B cell (primary cell): ENCODE measurements around the gene ZSCAN9. TPM values are rescaled to one million over a fixed set of nuclear protein-coding genes. Genes with fewer than 3 reads are reported as not detected.

ENCODE experiments used
- ATAC-seq: fragments of 200-7000 bp; cut with Tn5 transposase; one replicate; pipeline ENCODE4 v1.10.0; 2021; ENCODE audit warnings: low read depth, mild to moderate bottlenecking, moderate number of reproducible peaks, moderate library complexity
- CTCF ChIA-PET: fragments of 350-600 bp; sonication (Branson Sonifier 250); formaldehyde crosslinking; loops from one replicate; lab custom pipeline; 2021; ENCODE audit warnings: antibody characterized with exemption, inconsistent platforms; lab: Charles Lee
- POLR2A ChIA-PET: fragments of 350-600 bp; sonication (Branson Sonifier 250); formaldehyde crosslinking; loops from one replicate; lab custom pipeline; 2021; ENCODE audit warnings: antibody characterized with exemption; lab: Charles Lee
- DNase-seq: peaks from one replicate; pipeline ENCODE4 v3.0.0; 2013
- H2AFZ ChIP-seq: 2 replicates; pipeline ENCODE4 v1.6.1; 2012; ENCODE audit warnings: mild to moderate bottlenecking, low read depth, low read length; ENCODE audit not compliant: insufficient read depth, poor library complexity, severe bottlenecking
- H3K27ac ChIP-seq, 2 donors: 1 replicate in 1 of 2; 2 replicates in 1 of 2; pipeline ENCODE4 v1.5.1; 2012 to 2013; ENCODE audit warnings: low read length in 2 of 2, mild to moderate bottlenecking in 2 of 2, moderate library complexity in 1 of 2
- H3K27me3 ChIP-seq, 4 experiments: fragments of 200-600 bp in 1 of 4; sonication (generic) in 1 of 4; replicated peaks in 1 of 4; 1 replicate in 2 of 4; 2 replicates in 2 of 4; pipeline versions ENCODE4 v1.6.1 to v1.7.0; 2013 to 2016; ENCODE audit warnings: low read length in 3 of 4, mild to moderate bottlenecking in 2 of 4, mixed read lengths in 1 of 4, moderate library complexity in 1 of 4; ENCODE audit not compliant: insufficient read depth in 4 of 4, control insufficient read depth in 3 of 4; ENCODE audit errors: control extremely low read depth in 1 of 4
- H3K36me3 ChIP-seq, 2 experiments: replicated peaks in 1 of 2; 1 replicate in 1 of 2; 2 replicates in 1 of 2; pipeline versions ENCODE4 v1.6.1 to v1.7.1; 2013; ENCODE audit warnings: low read length in 1 of 2; ENCODE audit not compliant: insufficient read depth in 2 of 2, control insufficient read depth in 1 of 2; ENCODE audit errors: control extremely low read depth in 1 of 2, extremely low read depth in 1 of 2
- H3K4me1 ChIP-seq, 2 donors: fragments of 200-600 bp in 1 of 2; sonication (generic) in 1 of 2; 1 replicate in 1 of 2; 2 replicates in 1 of 2; pipeline versions ENCODE4 v1.5.1 to v1.6.1; 2013 to 2017; ENCODE audit warnings: low read length in 2 of 2; ENCODE audit not compliant: control insufficient read depth in 2 of 2, insufficient read depth in 2 of 2
- H3K4me2 ChIP-seq: replicated peaks from 2 replicates; pipeline ENCODE3; 2012; ENCODE audit warnings: mild to moderate bottlenecking, low read depth, low read length; ENCODE audit not compliant: poor library complexity, severe bottlenecking
- H3K4me3 ChIP-seq, 5 experiments: fragments of 200-600 bp in 1 of 5; sonication (generic) in 1 of 5; 1 replicate in 3 of 5; 2 replicates in 2 of 5; pipeline versions ENCODE4 v1.5.1 to v1.7.0; 2011 to 2016; ENCODE audit warnings: low read length in 4 of 5, mild to moderate bottlenecking in 4 of 5, low read depth in 2 of 5, control low read depth in 1 of 5, moderate library complexity in 1 of 5; ENCODE audit not compliant: insufficient read depth in 1 of 5; ENCODE audit errors: control extremely low read depth in 1 of 5, extremely low read depth in 1 of 5
- H3K79me2 ChIP-seq: fragments of 200-600 bp; sonication (generic); one replicate; pipeline ENCODE4 v1.6.0; 2016; ENCODE audit warnings: low read length; ENCODE audit not compliant: control insufficient read depth, insufficient read depth
- H3K9ac ChIP-seq: fragments of 200-600 bp; sonication (generic); 2 replicates; pipeline ENCODE4 v1.6.1; 2017; ENCODE audit warnings: mild to moderate bottlenecking, low read length, moderate library complexity
- H3K9me3 ChIP-seq, 3 donors: one replicate each; pipeline versions ENCODE4 v1.6.1 to v1.7.1; 2013; ENCODE audit warnings: low read length in 2 of 3; ENCODE audit not compliant: control insufficient read depth in 2 of 3, insufficient read depth in 1 of 3; ENCODE audit errors: control extremely low read depth in 1 of 3
- H4K20me1 ChIP-seq: 2 replicates; pipeline ENCODE4 v1.6.0; 2012; ENCODE audit warnings: mild to moderate bottlenecking, low read length; ENCODE audit not compliant: insufficient read depth, control insufficient read depth, poor library complexity, severe bottlenecking
- H3K27ac Mint-ChIP-seq: one replicate; pipeline ENCODE4 v1.8.0; 2021; ENCODE audit warnings: mixed read lengths
- H3K27me3 Mint-ChIP-seq: one replicate; pipeline ENCODE4 v1.8.0; 2021; ENCODE audit warnings: mixed read lengths
- H3K4me1 Mint-ChIP-seq: one replicate; pipeline ENCODE4 v1.8.0; 2021; ENCODE audit warnings: mixed read lengths
- H3K4me3 Mint-ChIP-seq: one replicate; pipeline ENCODE4 v1.8.0; 2021; ENCODE audit warnings: mixed read lengths
- H3K9me3 Mint-ChIP-seq: one replicate; pipeline ENCODE4 v1.8.0; 2022; ENCODE audit warnings: mixed read lengths; ENCODE audit not compliant: insufficient read depth
- CTCF ChIP-seq: fragments of 200-600 bp; IDR thresholded peaks from one replicate; pipeline ENCODE4 v1.8.0; 2022; ENCODE audit warnings: antibody characterized with exemption, mild to moderate bottlenecking
- EZH2 ChIP-seq: IDR thresholded peaks from 2 replicates; pipeline ENCODE4 v1.6.1; 2012; ENCODE audit warnings: borderline replicate concordance, low read depth, mild to moderate bottlenecking, moderate library complexity, low read length; ENCODE audit not compliant: insufficient read depth, poor library complexity, severe bottlenecking
- WGBS: methylation state at CpG from one replicate; pipeline ENCODE4 v1.1.5; 2013; ENCODE audit warnings: missing lambda C conversion rate; ENCODE audit not compliant: insufficient coverage; 5-methylcytosine and 5-hydroxymethylcytosine counted together
- intact Hi-C: fragments of 100-400 bp; cut with micrococcal nuclease; formaldehyde crosslinking; loops from one replicate; pipeline ENCODE4 v1.10.0; 2022
- polyA plus RNA-seq: library from polyadenylated mRNA; depleted of rRNA; stranded (reverse); fragments of >200 nt; gene quantifications from 2 replicates; pipeline ENCODE4 v1.2.3, GENCODE V29; 2012
- total RNA-seq, 2 donors: library from RNA; stranded (reverse); fragments of 120-200 nt in 1 of 2; gene quantifications; 1 replicate in 1 of 2; 2 replicates in 1 of 2; pipeline versions ENCODE4 v1.2.3 to v1.2.4, GENCODE V29; 2013 to 2022

Gene ZSCAN9
- total and polyA plus RNA-seq, 2 donors (not counting 1 experiment from before 2014, with no cell fraction given): 14.7 to 29.8 TPM

GRCh38 chr6:28243946-28244345, 18.9 kb downstream of the ZSCAN9 start:
- Mint-ChIP-seq H3K9me3 (no peaks in the 10 kb centered on the region), H3K4me3 (no peak overlapping the region), H3K4me1 (peaks cover 5% of the 10 kb centered on the region), H3K27ac (no peak overlapping the region), H3K27me3 (no peaks in the 10 kb centered on the region)
- WGBS: no CpG with 5 or more reads among the region's 3 CpGs
- ChIA-PET CTCF (no interaction called here), POLR2A (no interaction called here)
- no peak overlapping the region for H3K9ac ChIP-seq
- no peak overlapping the region for H3K27ac ChIP-seq
- H4K20me1 ChIP-seq: no peaks in the 10 kb centered on the region
- H3K36me3 ChIP-seq: peaks cover 1 to 31% of the 10 kb centered on the region in 2 experiments
- no peaks in the 10 kb centered on the region for H3K79me2 ChIP-seq
- no peaks in the 10 kb centered on the region for H3K27me3 ChIP-seq
- no peaks in the 10 kb centered on the region for H3K4me1 ChIP-seq
- DNase-seq (no peak), ATAC-seq (no peak)
- H3K4me3 ChIP-seq: no peak overlapping the region
- H2AFZ ChIP-seq: no peak overlapping the region
- TF ChIP-seq EZH2 (no peak), CTCF (no peak)
- intact Hi-C loops: no loop called here
- H3K9me3 ChIP-seq: no peaks in the 10 kb centered on the region
- H3K4me2 ChIP-seq: no peak overlapping the region

DNA sequence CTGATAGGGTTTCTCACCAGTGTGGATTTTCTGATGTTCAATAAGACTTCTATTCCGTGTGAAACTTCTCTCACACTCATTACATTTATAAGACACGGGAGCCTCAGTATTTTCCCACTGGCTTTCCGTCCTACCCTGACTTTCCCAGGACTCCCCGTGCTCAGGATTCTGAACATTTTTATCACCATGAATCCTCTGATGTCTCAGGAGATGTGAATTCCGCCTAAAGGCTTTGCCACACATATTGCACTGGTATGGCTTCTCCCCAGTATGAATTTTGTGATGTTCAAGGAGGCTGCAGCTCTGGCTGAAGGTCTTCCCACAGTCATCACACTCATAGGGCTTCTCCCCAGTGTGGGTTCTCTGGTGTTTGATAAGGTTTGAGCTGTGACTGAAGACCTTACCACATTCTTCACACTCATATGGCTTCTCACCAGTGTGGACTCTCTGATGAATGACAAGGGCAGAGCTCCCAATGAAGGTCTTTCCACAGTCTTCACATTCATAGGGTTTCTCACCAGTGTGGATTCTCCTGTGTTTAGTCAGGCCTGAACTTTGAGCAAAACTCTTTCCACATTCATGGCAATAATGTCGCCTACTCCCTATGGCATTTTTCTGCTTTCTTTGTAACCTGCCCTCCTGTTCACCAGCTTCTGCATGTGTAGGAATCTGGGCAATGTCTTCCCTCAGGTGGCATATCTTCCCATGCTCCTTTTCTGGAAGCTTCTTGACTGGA, 20.3 kb downstream of the ZSCAN9 start:
- Histone ChIP-seq H3K4me1 (peaks cover 0 to under 1% of the 10 kb centered on the region in 2 donors), H3K27ac (no peak overlapping the region), H3K79me2 (no peaks in the 10 kb centered on the region), H2AFZ (no peak overlapping the region), H3K4me2 (no peak overlapping the region), H3K27me3 (no peaks in the 10 kb centered on the region), H3K4me3 (no peak overlapping the region), H4K20me1 (no peaks in the 10 kb centered on the region), H3K36me3 (peaks cover 1 to 31% of the 10 kb centered on the region in 2 experiments), H3K9me3 (no peaks in the 10 kb centered on the region), H3K9ac (no peak overlapping the region)
- ChIA-PET POLR2A (interaction anchor here (0.5 kb wide), 1 partner anchor 1102 kb away, joined by 7 read pairs; no protein-coding TSS in a partner anchor), CTCF (interaction anchor here (0.6 kb wide), 1 partner anchor 28 kb away, joined by 3 read pairs; no protein-coding TSS in a partner anchor)
- TF ChIP-seq EZH2 (no peak), CTCF (no peak)
- DNase-seq: no peak
- Mint-ChIP-seq H3K27me3 (no peaks in the 10 kb centered on the region), H3K9me3 (no peaks in the 10 kb centered on the region), H3K4me1 (peaks cover 7% of the 10 kb centered on the region), H3K27ac (no peak overlapping the region), H3K4me3 (no peak overlapping the region)
- intact Hi-C loops: no loop called here
- WGBS: 93% methylated on average over 3 of the region's 6 CpGs
- ATAC-seq: no peak
